OCI-LY3 (cell line): ENCODE data around the gene CGB3.

ENCODE experiments used
- H2AFZ ChIP-seq: fragments of 200-600, 300-600 bp; shearing (Covaris generic); 2 replicates; pipeline ENCODE4 v1.6.0; 2014; ENCODE audit warnings: antibody characterized with exemption, low read depth, low read length
- H3K27ac ChIP-seq: fragments of 200-600, 300-600 bp; sonication (generic); 2 replicates; pipeline ENCODE4 v1.5.1; 2014; ENCODE audit warnings: mild to moderate bottlenecking, low read length, moderate library complexity, mixed read lengths
- H3K27me3 ChIP-seq: fragments of 200-600, 300-600 bp; sonication (generic); 2 replicates; pipeline ENCODE4 v1.6.1; 2014; ENCODE audit warnings: low read depth, low read length, mixed read lengths
- H3K36me3 ChIP-seq: fragments of 200-600, 300-600 bp; sonication (generic); replicated peaks from 2 replicates; pipeline ENCODE3; 2014; ENCODE audit warnings: low read depth, low read length, mixed read lengths
- H3K4me1 ChIP-seq: fragments of 300-600, 200-600 bp; sonication (generic); 2 replicates; pipeline ENCODE4 v1.6.1; 2014; ENCODE audit warnings: low read length, mixed read lengths
- H3K4me2 ChIP-seq: fragments of 200-600, 300-600 bp; sonication (generic); 2 replicates; pipeline ENCODE4 v1.6.1; 2014; ENCODE audit warnings: low read length, mixed read lengths
- H3K4me3 ChIP-seq: fragments of 300-600, 200-600 bp; sonication (generic); 2 replicates; pipeline ENCODE4 v1.5.1; 2014; ENCODE audit warnings: antibody characterized with exemption, mild to moderate bottlenecking, low read length, moderate library complexity
- H3K79me2 ChIP-seq: fragments of 300-600, 200-600 bp; shearing (Covaris generic); 2 replicates; pipeline ENCODE4 v1.6.1; 2014; ENCODE audit warnings: mild to moderate bottlenecking, low read length, mixed read lengths
- H3K9ac ChIP-seq: fragments of 300-600, 200-600 bp; shearing (Covaris generic); 2 replicates; pipeline ENCODE4 v1.6.0; 2014; ENCODE audit warnings: mild to moderate bottlenecking, low read length, moderate library complexity
- H3K9me3 ChIP-seq: fragments of 200-600, 300-600 bp; shearing (Covaris generic); 2 replicates; pipeline ENCODE4 v1.6.1; 2014; ENCODE audit warnings: low read length, mixed read lengths; ENCODE audit not compliant: insufficient read depth
- H4K20me1 ChIP-seq: fragments of 200-600, 300-600 bp; sonication (generic); 2 replicates; pipeline ENCODE4 v1.6.1; 2016; ENCODE audit warnings: low read length, mixed read lengths; ENCODE audit not compliant: insufficient read depth
- CTCF ChIP-seq: fragments of 200-600, 300-600 bp; sonication (generic); IDR thresholded peaks from 2 replicates; pipeline ENCODE4 v1.5.1; 2014; ENCODE audit warnings: antibody characterized with exemption, low read length, low read depth
- EZH2phosphoT487 ChIP-seq: fragments of 200-600 bp; shearing (Covaris generic); IDR thresholded peaks from 2 replicates; pipeline ENCODE4 v1.6.1; 2018; ENCODE audit warnings: antibody characterized with exemption, mixed run types, low read depth

CGB3 gene

GRCh38 chr19:48988286-48988685, 35.8 kb downstream of the CGB3 start:
- Histone ChIP-seq H3K9me3 (no peaks in the 10 kb centered on the region), H3K4me2 (no peak overlapping the region), H3K27ac (no peak overlapping the region), H3K27me3 (no peaks in the 10 kb centered on the region), H4K20me1 (peaks cover 6% of the 10 kb centered on the region; the same call in 1 of the 2 replicates), H3K4me1 (peaks cover 7% of the 10 kb centered on the region), H3K36me3 (peaks cover 27% of the 10 kb centered on the region), H3K9ac (no peak overlapping the region), H2AFZ (no peak overlapping the region), H3K79me2 (peaks cover 21% of the 10 kb centered on the region), H3K4me3 (no peak overlapping the region)
- TF ChIP-seq EZH2phosphoT487: no peak
- TF ChIP-seq CTCF: no peak

GRCh38 chr19:48987323-48987722, 36.8 kb downstream of the CGB3 start:
- no peak overlapping the region for H3K9ac ChIP-seq

GRCh38 chr19:48986211-48986610, 37.9 kb downstream of the CGB3 start:
- no peaks in the 10 kb centered on the region for H4K20me1 ChIP-seq
- no peak overlapping the region for H3K4me3 ChIP-seq

More at GRCh38 chr19:48987323-48987722, 36.8 kb downstream of the CGB3 start:
- peaks cover 7% of the 10 kb centered on the region for H3K4me1 ChIP-seq
- TF ChIP-seq EZH2phosphoT487: no peak
- no peak for TF ChIP-seq CTCF
- H3K27me3 ChIP-seq: no peaks in the 10 kb centered on the region
- no peak overlapping the region for H2AFZ ChIP-seq
- peaks cover 6% of the 10 kb centered on the region; the same call in 1 of the 2 replicates for H4K20me1 ChIP-seq
- H3K27ac ChIP-seq: no peak overlapping the region
- peaks cover 36% of the 10 kb centered on the region for H3K36me3 ChIP-seq
- no peak overlapping the region for H3K4me2 ChIP-seq
- H3K9me3 ChIP-seq: no peaks in the 10 kb centered on the region
- no peak overlapping the region for H3K4me3 ChIP-seq
- peaks cover 14% of the 10 kb centered on the region for H3K79me2 ChIP-seq

GRCh38 chr19:48985711-48986110, 38.4 kb downstream of the CGB3 start:
- H3K79me2 ChIP-seq: no peaks in the 10 kb centered on the region; the same call in 1 of the 2 replicates
- H3K9ac ChIP-seq: no peak overlapping the region
- no peaks in the 10 kb centered on the region for H3K9me3 ChIP-seq
- no peaks in the 10 kb centered on the region for H3K4me1 ChIP-seq
- H3K36me3 ChIP-seq: peaks cover 41% of the 10 kb centered on the region
- no peak overlapping the region for H2AFZ ChIP-seq
- H3K27me3 ChIP-seq: no peaks in the 10 kb centered on the region
- no peaks in the 10 kb centered on the region for H4K20me1 ChIP-seq
- H3K27ac ChIP-seq: no peak overlapping the region
- TF ChIP-seq EZH2phosphoT487 (no peak), CTCF (no peak)
- H3K4me2 ChIP-seq: no peak overlapping the region
- no peak overlapping the region for H3K4me3 ChIP-seq

More at GRCh38 chr19:48986211-48986610, 37.9 kb downstream of the CGB3 start:
- Histone ChIP-seq H3K79me2 (peaks cover 3% of the 10 kb centered on the region; the same call in 1 of the 2 replicates), H3K27me3 (no peaks in the 10 kb centered on the region), H3K36me3 (peaks cover 45% of the 10 kb centered on the region), H3K9me3 (no peaks in the 10 kb centered on the region), H2AFZ (no peak overlapping the region), H3K9ac (no peak overlapping the region), H3K4me2 (no peak overlapping the region), H3K4me1 (no peaks in the 10 kb centered on the region), H3K27ac (no peak overlapping the region)
- TF ChIP-seq CTCF (no peak), EZH2phosphoT487 (no peak)
